HAP-1 (cell line): Measurements from ENCODE around the gene RBCK1.
"Not testable (repeated sequence)": the region's sequence is repeated elsewhere in the genome, so short reads cannot be mapped to it uniquely, and the experiment has no call there.

ENCODE experiments used
- DNase-seq, 2 experiments: peaks; one replicate each; pipeline ENCODE4 v3.0.0-alpha.2; 2016 to 2020; ENCODE audit warnings: low spot score in 2 of 2
- H3K27me3 ChIP-seq: fragments of 250-450 bp; sonication (Bioruptor Pico); 2 replicates; pipeline ENCODE4 v1.5.1; 2020; ENCODE audit warnings: low read depth, mild to moderate bottlenecking, moderate library complexity
- H3K36me3 ChIP-seq: fragments of 250-450 bp; sonication (Bioruptor Pico); replicated peaks from 2 replicates; pipeline ENCODE4 v1.5.1; 2020; ENCODE audit warnings: mild to moderate bottlenecking
- H3K4me1 ChIP-seq: fragments of 250-450 bp; sonication (Bioruptor Pico); 2 replicates; pipeline ENCODE4 v1.5.1; 2020; ENCODE audit warnings: mild to moderate bottlenecking
- H3K4me3 ChIP-seq: fragments of 250-450 bp; sonication (Bioruptor Pico); 2 replicates; pipeline ENCODE4 v1.5.1; 2020; ENCODE audit warnings: mild to moderate bottlenecking, moderate library complexity
- H3K9me3 ChIP-seq: fragments of 250-450 bp; sonication (Bioruptor Pico); 2 replicates; pipeline ENCODE4 v1.5.1; 2020; ENCODE audit warnings: mild to moderate bottlenecking, moderate library complexity
- in situ Hi-C: fragments of 300-500 bp; cut with MboI; formaldehyde crosslinking; loops from 3 replicates; pipeline ENCODE4 v1.14.3; 2020; ENCODE audit warnings: low sequenced_read_pairs, inconsistent platforms, mixed read lengths

RBCK1 gene

DNA sequence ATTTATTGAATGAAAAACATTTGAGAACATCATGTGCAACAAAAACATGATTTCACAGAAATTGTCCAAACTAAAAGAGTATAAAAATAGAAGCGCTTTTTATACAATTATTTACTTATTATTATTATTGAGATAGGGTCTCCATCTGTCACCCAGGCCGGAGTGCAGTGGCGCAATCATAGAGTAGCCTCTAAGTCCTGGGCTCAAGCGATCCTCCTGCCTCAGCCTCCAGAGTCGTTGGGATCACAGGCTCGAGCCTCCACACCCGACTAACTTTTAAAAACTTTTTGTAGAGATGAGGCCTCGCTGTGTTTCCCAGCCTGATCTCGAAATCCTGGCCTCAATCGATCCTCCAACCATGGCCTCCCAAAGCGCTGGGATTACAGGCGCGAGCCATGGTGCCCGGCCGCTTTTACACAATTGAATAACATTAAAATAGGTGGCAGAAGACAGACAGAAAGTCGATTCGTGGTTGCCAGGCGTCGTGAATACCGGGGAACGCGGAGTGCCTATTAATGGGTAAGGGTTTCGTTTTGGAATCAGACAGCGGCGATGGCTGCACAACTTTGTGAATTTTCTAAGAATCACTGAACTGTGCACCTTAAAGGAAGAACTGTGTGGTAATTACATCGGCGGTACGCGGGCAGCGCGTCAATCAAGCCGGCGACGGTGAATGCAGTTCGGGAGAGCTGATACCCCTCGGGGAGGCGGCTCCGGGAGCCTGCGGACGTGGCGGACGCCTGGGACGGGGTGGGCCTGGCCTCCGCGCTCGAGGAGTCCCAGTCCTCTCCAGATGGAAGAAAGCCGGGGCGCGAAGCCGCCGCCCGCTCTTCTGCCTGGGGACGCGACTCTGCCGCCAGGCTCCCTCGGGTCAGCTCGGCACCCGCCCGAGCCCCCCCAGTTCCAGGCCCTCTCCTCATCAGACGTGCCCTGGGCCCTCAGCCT, 53.4 kb downstream of the RBCK1 start:
- peak; percentile 39 to 59 for DNase-seq
- peaks cover 4% of the 10 kb centered on the region; the same call in 1 of the 2 replicates for H3K36me3 ChIP-seq
- no peaks in the 10 kb centered on the region for H3K27me3 ChIP-seq
- H3K4me1 ChIP-seq = peaks cover 22% of the 10 kb centered on the region
- H3K4me3 ChIP-seq = peak overlapping the region; percentile 86
- H3K9me3 ChIP-seq = no peaks in the 10 kb centered on the region
- in situ Hi-C loops = no loop called here

DNA sequence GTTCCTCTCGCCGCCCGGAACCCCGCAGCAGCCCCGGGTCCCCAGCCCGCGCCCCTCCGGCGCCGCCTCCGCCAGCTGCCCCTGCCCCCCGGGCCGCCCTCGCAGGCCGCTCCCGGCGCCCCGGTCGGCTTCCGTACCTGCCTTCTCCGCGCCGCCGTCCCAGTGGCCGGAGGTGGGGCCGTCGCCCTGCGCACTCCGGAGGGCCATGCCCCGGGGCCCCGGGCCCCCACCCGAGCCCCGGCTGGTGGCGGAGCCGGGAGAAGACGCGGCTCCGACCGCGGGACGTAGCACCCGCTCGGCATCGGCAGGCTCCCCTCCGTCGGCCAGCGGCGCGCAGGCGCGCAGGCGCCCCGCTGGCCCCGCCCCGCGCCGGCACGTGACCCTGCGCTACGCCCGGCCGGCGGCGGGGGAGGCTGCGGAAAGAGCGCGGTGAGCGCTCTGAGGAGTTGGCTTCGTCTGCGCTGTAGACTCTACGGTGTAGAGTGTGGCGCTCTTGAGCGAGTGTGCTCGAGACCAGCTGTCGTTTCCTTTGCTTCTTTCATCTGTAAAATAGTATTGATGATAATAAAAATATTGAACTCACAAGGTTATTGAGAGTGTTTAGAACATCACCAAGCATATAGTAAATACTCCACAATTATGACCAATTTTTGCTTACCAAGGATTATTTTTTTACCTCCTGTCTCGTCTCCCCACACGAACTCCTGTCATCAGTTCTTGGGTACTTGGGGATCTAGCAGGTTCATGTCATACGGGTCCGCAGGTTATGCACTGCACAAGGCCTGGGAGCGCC, 54.3 kb downstream of the RBCK1 start, which contains the start of gene TBC1D20:
Gene TBC1D20, minus strand, starts transcription at position 335 of the 793 bp plus-strand sequence. Its CDS starts 128 bp downstream, at position 207.
- no peaks in the 10 kb centered on the region for H3K27me3 ChIP-seq
- H3K4me3 ChIP-seq = peak within 1 kb of the TSS; percentile 86
- H3K9me3 ChIP-seq = no peaks in the 10 kb centered on the region
- DNase-seq = peak; percentile 87 to 89
- peaks cover 4% of the 10 kb centered on the region; the same call in 1 of the 2 replicates for H3K36me3 ChIP-seq
- in situ Hi-C loops = no loop called here
- H3K4me1 ChIP-seq = peaks cover 22% of the 10 kb centered on the region

DNA sequence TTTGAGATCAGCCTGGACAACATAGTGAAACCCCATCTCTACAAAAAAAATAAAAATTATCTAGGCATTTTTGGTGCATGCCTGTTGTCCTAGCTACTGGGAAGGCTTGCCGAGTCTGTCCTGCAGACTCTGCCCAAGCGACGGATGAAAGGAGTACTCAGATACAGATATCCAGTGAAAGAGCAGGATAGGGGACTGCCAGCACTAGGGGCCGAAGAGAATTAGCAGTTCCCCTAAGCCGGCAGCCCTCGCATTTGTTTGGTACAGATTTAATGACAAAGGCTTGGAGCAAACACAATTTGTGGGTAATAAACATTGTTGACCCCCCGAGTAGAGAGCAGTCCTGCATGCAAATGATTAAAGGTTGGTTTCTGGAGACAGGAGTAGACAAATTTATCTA, 59.7 kb downstream of the RBCK1 start:
- Histone ChIP-seq H3K4me3 (no peak overlapping the region), H3K27me3 (no peaks in the 10 kb centered on the region), H3K36me3 (no peaks in the 10 kb centered on the region), H3K9me3 (no peaks in the 10 kb centered on the region), H3K4me1 (peaks cover 2% of the 10 kb centered on the region)
- DNase-seq = no peak
- in situ Hi-C loops = no loop called here

DNA sequence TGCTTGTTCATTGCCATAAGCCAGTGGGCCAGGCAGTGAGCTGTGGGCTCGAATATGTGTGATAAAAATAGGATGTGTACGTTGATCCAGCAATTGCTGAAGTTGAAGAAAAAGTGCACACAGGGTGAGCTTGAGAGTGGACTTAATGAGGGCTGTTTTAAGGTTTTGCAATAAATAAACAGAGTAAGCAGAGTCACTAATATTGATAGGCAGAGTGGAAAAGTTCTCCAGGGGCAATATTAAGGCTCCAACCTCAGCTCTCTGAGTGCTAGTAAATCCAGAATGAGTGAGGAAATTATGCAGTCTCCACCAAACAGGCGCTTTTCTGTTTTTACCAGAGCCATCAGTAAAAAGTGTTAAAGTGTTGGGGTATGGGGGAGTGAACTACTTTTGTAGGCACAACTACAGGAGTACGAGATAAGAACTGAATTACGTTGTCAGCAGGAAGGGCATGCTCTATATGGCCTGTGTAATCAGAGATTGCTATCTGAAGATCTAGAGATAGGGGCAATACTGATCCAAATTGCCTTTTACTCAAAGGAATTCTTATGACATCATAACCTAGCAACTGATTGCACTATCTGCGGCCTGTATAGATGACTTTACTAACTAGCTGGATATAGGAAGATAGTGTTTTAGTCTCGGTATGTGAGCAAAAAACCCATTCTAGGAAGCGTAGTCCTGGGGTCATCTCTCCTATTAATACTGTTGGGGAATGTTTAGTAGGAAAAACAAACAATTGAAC, 61.8 kb downstream of the RBCK1 start:
- H3K9me3 ChIP-seq = no peaks in the 10 kb centered on the region
- H3K4me1 ChIP-seq = no peaks in the 10 kb centered on the region
- in situ Hi-C loops = loop anchor here (5.0 kb wide), 1 partner anchor 118 kb away; no protein-coding TSS in a partner anchor
- H3K4me3 ChIP-seq = no peak overlapping the region
- no peak for DNase-seq
- H3K36me3 ChIP-seq = no peaks in the 10 kb centered on the region
- H3K27me3 ChIP-seq = no peaks in the 10 kb centered on the region

DNA sequence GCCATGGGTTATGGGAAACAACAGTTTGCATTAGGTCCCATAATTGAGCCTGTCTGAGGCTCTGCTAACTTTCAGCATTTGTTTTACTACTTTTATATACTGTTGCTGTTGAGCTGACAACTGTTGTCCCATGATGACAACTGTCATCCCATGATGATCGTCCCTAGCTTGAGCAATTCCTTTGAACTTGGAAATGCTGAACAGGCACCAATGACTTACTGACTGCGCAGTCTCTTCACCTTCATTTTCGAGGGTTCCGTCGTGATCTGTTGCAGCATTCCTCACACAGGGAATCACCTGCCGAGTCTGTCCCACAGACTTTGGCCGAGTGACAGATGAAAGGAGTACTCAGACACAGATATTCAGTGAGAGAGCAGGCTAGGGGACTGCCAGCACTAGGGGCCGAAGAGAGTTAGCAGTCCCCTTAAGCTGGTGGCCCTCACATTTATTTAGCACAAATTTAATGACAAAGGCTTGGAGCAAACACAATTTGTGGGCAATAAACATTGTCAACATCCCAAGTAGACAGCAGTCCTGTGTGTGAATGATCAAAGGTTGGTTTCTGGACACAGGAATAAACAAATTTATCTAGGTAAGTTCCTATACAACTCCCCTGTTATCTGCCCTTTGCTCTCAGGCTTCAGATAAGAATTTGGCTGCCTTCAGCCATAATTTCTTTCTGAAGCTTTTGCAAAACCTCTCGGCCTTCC, 64.2 kb downstream of the RBCK1 start:
- no peaks in the 10 kb centered on the region for H3K27me3 ChIP-seq
- H3K4me1 ChIP-seq = no peaks in the 10 kb centered on the region
- H3K4me3 ChIP-seq = no peak overlapping the region
- no peak for DNase-seq
- no peaks in the 10 kb centered on the region for H3K9me3 ChIP-seq
- peaks cover 4% of the 10 kb centered on the region for H3K36me3 ChIP-seq
- in situ Hi-C loops = loop anchor here (5.0 kb wide), 1 partner anchor 120 kb away; no protein-coding TSS in a partner anchor

DNA sequence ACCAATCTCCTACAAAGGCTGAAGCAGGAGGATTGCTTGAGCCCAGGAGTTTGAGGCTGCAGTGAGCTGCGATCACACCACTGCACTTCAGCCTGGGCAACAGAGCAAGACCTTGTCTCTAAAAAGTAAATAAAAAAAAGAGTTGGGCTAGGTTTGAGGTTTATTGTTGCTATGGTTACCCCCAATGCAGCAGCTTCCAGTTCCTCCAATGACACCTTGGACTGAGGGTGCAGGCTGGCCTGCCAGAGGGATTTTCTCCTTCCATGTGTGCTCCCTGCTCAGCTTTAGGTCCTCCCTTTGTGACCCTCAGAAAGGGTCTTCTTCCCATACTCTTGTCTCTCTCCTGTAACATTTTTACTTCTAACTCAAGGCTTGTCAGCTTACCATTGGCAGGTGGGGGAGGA, 64.8 kb downstream of the RBCK1 start:
- Histone ChIP-seq H3K4me3 (no peak overlapping the region), H3K4me1 (no peaks in the 10 kb centered on the region), H3K27me3 (no peaks in the 10 kb centered on the region), H3K9me3 (no peaks in the 10 kb centered on the region), H3K36me3 (peaks cover 10% of the 10 kb centered on the region)
- DNase-seq = no peak
- in situ Hi-C loops = loop anchor here (5.0 kb wide), 1 partner anchor 121 kb away; no protein-coding TSS in a partner anchor

DNA sequence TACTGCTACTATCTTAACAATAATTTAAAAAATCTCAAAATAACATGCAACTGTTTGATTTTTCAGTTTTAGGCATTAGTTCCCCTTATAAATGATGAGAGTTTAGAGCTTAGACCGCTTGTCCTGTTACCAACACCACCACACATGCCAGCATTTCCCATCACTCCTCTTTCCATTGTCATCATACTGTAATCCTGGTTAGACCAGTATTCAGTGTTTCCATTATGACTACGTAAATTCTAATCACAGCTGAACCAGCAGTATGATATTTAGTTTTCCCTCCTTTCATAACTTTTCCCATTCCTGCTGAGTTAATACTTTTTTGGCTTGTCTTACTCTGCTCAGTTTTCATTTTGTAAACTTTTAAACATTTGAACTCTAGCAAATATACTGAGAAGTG, 66.5 kb downstream of the RBCK1 start:
- no peak overlapping the region for H3K4me3 ChIP-seq
- in situ Hi-C loops = loop anchor here (5.0 kb wide), 1 partner anchor 122 kb away; no protein-coding TSS in a partner anchor
- H3K9me3 ChIP-seq = no peaks in the 10 kb centered on the region
- DNase-seq = no peak
- H3K27me3 ChIP-seq = no peaks in the 10 kb centered on the region
- H3K36me3 ChIP-seq = peaks cover 16% of the 10 kb centered on the region
- H3K4me1 ChIP-seq = no peaks in the 10 kb centered on the region

DNA sequence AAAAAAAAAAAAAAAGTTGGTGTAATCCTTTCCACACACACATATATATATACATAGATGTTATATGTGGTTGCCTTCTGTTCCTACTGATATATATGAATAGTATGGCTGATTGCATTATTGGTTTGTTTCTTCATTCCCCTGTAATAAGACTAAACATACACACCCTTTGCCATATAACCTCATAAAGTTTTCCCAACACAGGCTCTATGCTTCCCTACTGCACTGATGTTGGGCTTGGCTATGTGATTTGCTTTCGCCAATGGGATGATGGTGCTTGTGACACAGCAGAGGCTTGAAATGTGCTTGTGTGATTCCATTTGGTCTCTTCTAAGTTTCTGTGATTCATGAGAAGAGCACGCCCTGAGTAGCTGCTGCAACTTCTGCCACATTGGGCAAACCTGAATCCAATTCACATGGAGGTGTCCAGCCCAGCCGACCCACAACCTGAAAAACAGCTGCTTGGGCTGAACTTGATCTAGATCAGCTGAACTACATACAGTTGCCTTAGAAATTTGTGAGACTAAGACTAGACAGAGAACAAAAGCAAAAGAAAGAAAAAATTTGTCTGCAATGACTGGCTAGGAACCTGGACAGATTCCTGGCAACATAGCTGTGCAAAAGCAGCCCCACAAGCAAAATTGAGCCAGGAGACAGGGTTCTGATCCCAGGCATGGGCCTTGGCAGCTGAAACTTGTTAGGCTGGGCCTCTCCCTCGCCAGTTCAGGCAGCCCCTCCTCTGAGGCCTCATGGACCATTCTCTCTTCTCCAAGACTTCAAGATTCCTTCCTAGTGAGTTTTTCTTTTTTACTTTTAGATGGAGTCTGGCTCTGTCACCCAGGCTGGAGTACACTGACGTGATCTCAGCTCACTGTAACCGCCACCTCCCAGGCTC, 67.6 kb downstream of the RBCK1 start:
- H3K4me3 ChIP-seq = no peak overlapping the region
- no peaks in the 10 kb centered on the region for H3K27me3 ChIP-seq
- in situ Hi-C loops = no loop called here
- DNase-seq = no peak
- no peaks in the 10 kb centered on the region for H3K4me1 ChIP-seq
- H3K9me3 ChIP-seq = no peaks in the 10 kb centered on the region
- peaks cover 20% of the 10 kb centered on the region for H3K36me3 ChIP-seq

DNA sequence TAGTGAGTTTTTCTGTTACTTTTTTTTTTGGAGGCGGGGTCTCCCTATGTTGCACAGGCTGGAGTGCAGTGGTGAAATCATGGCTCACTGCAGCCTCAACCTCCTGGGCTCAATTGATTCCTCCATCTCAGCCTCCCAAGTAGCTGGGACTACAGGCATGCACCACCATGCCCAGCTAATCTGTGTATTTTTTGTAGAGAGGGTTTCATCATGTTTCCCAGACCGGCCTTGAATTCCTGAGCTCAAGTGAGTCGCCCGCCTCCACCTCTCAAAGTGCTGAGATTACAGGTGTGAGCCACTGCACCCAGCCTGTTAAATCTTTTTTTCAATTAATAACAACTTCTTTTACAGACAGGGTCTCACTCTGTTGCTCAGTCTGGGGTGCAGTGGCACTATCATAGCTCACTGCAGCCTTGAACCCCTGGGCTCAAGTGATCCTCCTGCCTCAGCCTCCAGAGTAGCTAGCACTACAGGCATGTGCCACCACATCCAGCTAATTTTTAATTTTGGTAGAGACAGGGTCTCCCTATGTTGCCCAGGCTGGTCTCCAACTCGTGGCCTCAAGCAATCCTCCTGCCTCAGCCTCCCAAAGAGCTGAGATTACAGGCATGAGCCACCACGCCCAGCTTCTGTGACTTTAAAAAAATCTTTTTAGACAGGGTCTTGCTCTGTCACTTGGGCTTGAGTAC, 68.6 kb downstream of the RBCK1 start:
- in situ Hi-C loops = not testable (repeated sequence)

DNA sequence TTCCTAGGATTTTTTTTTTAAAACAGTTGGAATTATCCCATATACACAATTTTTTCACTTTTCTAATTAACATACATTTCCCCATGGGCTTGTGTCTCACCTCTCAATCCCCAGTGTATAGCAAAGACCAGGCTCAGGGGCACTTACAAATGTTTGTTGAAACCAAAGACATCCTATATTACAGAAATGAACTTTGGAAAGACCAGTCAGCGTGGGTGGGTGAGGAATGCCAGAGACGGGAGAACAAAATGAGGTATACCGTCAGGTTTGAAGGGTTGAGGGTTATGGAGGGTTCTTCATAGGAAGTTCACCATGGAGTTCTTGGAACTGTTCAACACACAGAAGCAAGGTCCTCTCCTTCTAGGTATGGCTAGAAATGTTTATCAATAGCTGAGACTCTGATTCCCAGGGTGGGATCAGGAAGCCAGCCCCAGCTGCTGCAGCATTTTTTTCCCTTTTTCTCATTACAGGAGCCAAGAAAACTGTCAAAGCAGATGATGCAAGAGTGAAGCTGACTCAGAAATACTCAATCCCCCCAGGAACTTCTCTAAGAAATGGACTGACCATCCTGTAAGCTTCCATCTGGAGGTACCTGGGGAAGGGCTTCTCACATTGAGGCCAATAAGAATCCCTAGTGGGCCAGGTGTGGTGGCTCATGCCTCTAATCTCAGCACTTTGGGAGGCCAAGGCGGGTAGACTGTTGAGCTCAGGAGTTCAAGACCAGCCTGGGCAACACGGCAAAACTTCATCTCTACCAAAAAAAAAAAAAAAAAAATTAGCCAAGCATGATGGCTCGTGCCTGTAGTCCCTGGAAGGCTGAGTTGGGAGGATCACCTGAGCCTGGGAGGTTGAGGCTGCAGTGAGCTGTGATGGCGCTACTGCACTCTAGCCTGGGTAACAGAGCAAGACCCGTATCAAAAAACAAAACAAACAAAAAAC, 70.2 kb downstream of the RBCK1 start:
- Histone ChIP-seq H3K4me3 (no peak overlapping the region), H3K9me3 (no peaks in the 10 kb centered on the region), H3K27me3 (no peaks in the 10 kb centered on the region), H3K36me3 (peaks cover 38% of the 10 kb centered on the region), H3K4me1 (no peaks in the 10 kb centered on the region)
- no peak for DNase-seq
- in situ Hi-C loops = no loop called here

More for the DNA sequence above, 68.6 kb downstream of the RBCK1 start:
- DNase-seq, H3K27me3 ChIP-seq, H3K4me3 ChIP-seq, H3K9me3 ChIP-seq, H3K4me1 ChIP-seq: not testable (repeated sequence)
- peaks cover 22% of the 10 kb centered on the region for H3K36me3 ChIP-seq

DNA sequence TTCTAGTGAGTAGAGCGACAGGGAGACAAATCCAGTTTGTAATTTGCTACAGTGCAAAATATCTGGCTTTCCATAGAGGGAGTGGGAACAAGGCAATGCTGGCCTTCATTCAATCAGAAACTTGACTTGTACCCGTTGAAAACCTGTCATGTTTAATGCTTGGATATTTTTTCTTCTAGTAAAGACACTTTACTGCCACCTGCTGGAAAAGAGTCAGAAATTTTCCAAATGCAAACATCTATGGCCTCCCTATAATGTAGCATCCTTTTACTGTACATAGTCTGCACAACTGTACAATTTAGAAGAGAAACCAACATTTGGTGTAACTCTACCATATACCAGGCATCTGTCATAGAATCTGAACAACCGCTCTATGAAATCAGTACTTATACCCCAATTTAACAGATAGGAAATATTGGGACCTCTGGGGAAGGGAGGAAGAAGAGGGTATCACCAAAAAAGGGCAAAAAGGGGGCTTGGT, 70.9 kb downstream of the RBCK1 start:
- in situ Hi-C loops = no loop called here
- Histone ChIP-seq H3K9me3 (no peaks in the 10 kb centered on the region), H3K36me3 (peaks cover 43% of the 10 kb centered on the region)

More for the DNA sequence above, 70.9 kb downstream of the RBCK1 start:
- peak; percentile 56 to 75 for DNase-seq
- H3K4me3 ChIP-seq = no peak overlapping the region
- H3K4me1 ChIP-seq = no peaks in the 10 kb centered on the region
- H3K27me3 ChIP-seq = no peaks in the 10 kb centered on the region
